B cell (primary cell): ENCODE measurements around the gene GNS. TPM values are rescaled to one million over a fixed set of nuclear protein-coding genes. Genes with fewer than 3 reads are reported as not detected.

Experiments used
- ATAC-seq: fragments of 200-7000 bp; cut with Tn5 transposase; one replicate; pipeline ENCODE4 v1.10.0; 2021; ENCODE audit warnings: low read depth, mild to moderate bottlenecking, moderate number of reproducible peaks, moderate library complexity
- CTCF ChIA-PET: fragments of 350-600 bp; sonication (Branson Sonifier 250); formaldehyde crosslinking; loops from one replicate; lab custom pipeline; 2021; ENCODE audit warnings: antibody characterized with exemption, inconsistent platforms; lab: Charles Lee
- POLR2A ChIA-PET: fragments of 350-600 bp; sonication (Branson Sonifier 250); formaldehyde crosslinking; loops from one replicate; lab custom pipeline; 2021; ENCODE audit warnings: antibody characterized with exemption; lab: Charles Lee
- DNase-seq: peaks from one replicate; pipeline ENCODE4 v3.0.0; 2013
- H2AFZ ChIP-seq: 2 replicates; pipeline ENCODE4 v1.6.1; 2012; ENCODE audit warnings: mild to moderate bottlenecking, low read depth, low read length; ENCODE audit not compliant: insufficient read depth, poor library complexity, severe bottlenecking
- H3K27ac ChIP-seq, 2 donors: 1 replicate in 1 of 2; 2 replicates in 1 of 2; pipeline ENCODE4 v1.5.1; 2012 to 2013; ENCODE audit warnings: low read length in 2 of 2, mild to moderate bottlenecking in 2 of 2, moderate library complexity in 1 of 2
- H3K27me3 ChIP-seq, 4 experiments: fragments of 200-600 bp in 1 of 4; sonication (generic) in 1 of 4; replicated peaks in 1 of 4; 1 replicate in 2 of 4; 2 replicates in 2 of 4; pipeline versions ENCODE4 v1.6.1 to v1.7.0; 2013 to 2016; ENCODE audit warnings: low read length in 3 of 4, mild to moderate bottlenecking in 2 of 4, mixed read lengths in 1 of 4, moderate library complexity in 1 of 4; ENCODE audit not compliant: insufficient read depth in 4 of 4, control insufficient read depth in 3 of 4; ENCODE audit errors: control extremely low read depth in 1 of 4
- H3K36me3 ChIP-seq, 2 experiments: replicated peaks in 1 of 2; 1 replicate in 1 of 2; 2 replicates in 1 of 2; pipeline versions ENCODE4 v1.6.1 to v1.7.1; 2013; ENCODE audit warnings: low read length in 1 of 2; ENCODE audit not compliant: insufficient read depth in 2 of 2, control insufficient read depth in 1 of 2; ENCODE audit errors: control extremely low read depth in 1 of 2, extremely low read depth in 1 of 2
- H3K4me1 ChIP-seq, 2 donors: fragments of 200-600 bp in 1 of 2; sonication (generic) in 1 of 2; 1 replicate in 1 of 2; 2 replicates in 1 of 2; pipeline versions ENCODE4 v1.5.1 to v1.6.1; 2013 to 2017; ENCODE audit warnings: low read length in 2 of 2; ENCODE audit not compliant: control insufficient read depth in 2 of 2, insufficient read depth in 2 of 2
- H3K4me2 ChIP-seq: replicated peaks from 2 replicates; pipeline ENCODE3; 2012; ENCODE audit warnings: mild to moderate bottlenecking, low read depth, low read length; ENCODE audit not compliant: poor library complexity, severe bottlenecking
- H3K4me3 ChIP-seq, 5 experiments: fragments of 200-600 bp in 1 of 5; sonication (generic) in 1 of 5; 1 replicate in 3 of 5; 2 replicates in 2 of 5; pipeline versions ENCODE4 v1.5.1 to v1.7.0; 2011 to 2016; ENCODE audit warnings: low read length in 4 of 5, mild to moderate bottlenecking in 4 of 5, low read depth in 2 of 5, control low read depth in 1 of 5, moderate library complexity in 1 of 5; ENCODE audit not compliant: insufficient read depth in 1 of 5; ENCODE audit errors: control extremely low read depth in 1 of 5, extremely low read depth in 1 of 5
- H3K79me2 ChIP-seq: fragments of 200-600 bp; sonication (generic); one replicate; pipeline ENCODE4 v1.6.0; 2016; ENCODE audit warnings: low read length; ENCODE audit not compliant: control insufficient read depth, insufficient read depth
- H3K9ac ChIP-seq: fragments of 200-600 bp; sonication (generic); 2 replicates; pipeline ENCODE4 v1.6.1; 2017; ENCODE audit warnings: mild to moderate bottlenecking, low read length, moderate library complexity
- H3K9me3 ChIP-seq, 3 donors: one replicate each; pipeline versions ENCODE4 v1.6.1 to v1.7.1; 2013; ENCODE audit warnings: low read length in 2 of 3; ENCODE audit not compliant: control insufficient read depth in 2 of 3, insufficient read depth in 1 of 3; ENCODE audit errors: control extremely low read depth in 1 of 3
- H4K20me1 ChIP-seq: 2 replicates; pipeline ENCODE4 v1.6.0; 2012; ENCODE audit warnings: mild to moderate bottlenecking, low read length; ENCODE audit not compliant: insufficient read depth, control insufficient read depth, poor library complexity, severe bottlenecking
- H3K27ac Mint-ChIP-seq: one replicate; pipeline ENCODE4 v1.8.0; 2021; ENCODE audit warnings: mixed read lengths
- H3K27me3 Mint-ChIP-seq: one replicate; pipeline ENCODE4 v1.8.0; 2021; ENCODE audit warnings: mixed read lengths
- H3K4me1 Mint-ChIP-seq: one replicate; pipeline ENCODE4 v1.8.0; 2021; ENCODE audit warnings: mixed read lengths
- H3K4me3 Mint-ChIP-seq: one replicate; pipeline ENCODE4 v1.8.0; 2021; ENCODE audit warnings: mixed read lengths
- H3K9me3 Mint-ChIP-seq: one replicate; pipeline ENCODE4 v1.8.0; 2022; ENCODE audit warnings: mixed read lengths; ENCODE audit not compliant: insufficient read depth
- EZH2 ChIP-seq: IDR thresholded peaks from 2 replicates; pipeline ENCODE4 v1.6.1; 2012; ENCODE audit warnings: borderline replicate concordance, low read depth, mild to moderate bottlenecking, moderate library complexity, low read length; ENCODE audit not compliant: insufficient read depth, poor library complexity, severe bottlenecking
- WGBS: methylation state at CpG from one replicate; pipeline ENCODE4 v1.1.5; 2013; ENCODE audit warnings: missing lambda C conversion rate; ENCODE audit not compliant: insufficient coverage; 5-methylcytosine and 5-hydroxymethylcytosine counted together
- intact Hi-C: fragments of 100-400 bp; cut with micrococcal nuclease; formaldehyde crosslinking; loops from one replicate; pipeline ENCODE4 v1.10.0; 2022
- polyA plus RNA-seq: library from polyadenylated mRNA; depleted of rRNA; stranded (reverse); fragments of >200 nt; gene quantifications from 2 replicates; pipeline ENCODE4 v1.2.3, GENCODE V29; 2012
- total RNA-seq, 2 donors: library from RNA; stranded (reverse); fragments of 120-200 nt in 1 of 2; gene quantifications; 1 replicate in 1 of 2; 2 replicates in 1 of 2; pipeline versions ENCODE4 v1.2.3 to v1.2.4, GENCODE V29; 2013 to 2022
- TF ChIP-seq, protein P1 (sequence below): fragments of 200-600 bp; IDR thresholded peaks from one replicate; pipeline ENCODE4 v1.8.0; 2022; ENCODE audit warnings: antibody characterized with exemption, mild to moderate bottlenecking

GNS gene
- total and polyA plus RNA-seq, 2 donors (not counting 1 experiment from before 2014, with no cell fraction given) = 7.0 to 26.7 TPM

DNA sequence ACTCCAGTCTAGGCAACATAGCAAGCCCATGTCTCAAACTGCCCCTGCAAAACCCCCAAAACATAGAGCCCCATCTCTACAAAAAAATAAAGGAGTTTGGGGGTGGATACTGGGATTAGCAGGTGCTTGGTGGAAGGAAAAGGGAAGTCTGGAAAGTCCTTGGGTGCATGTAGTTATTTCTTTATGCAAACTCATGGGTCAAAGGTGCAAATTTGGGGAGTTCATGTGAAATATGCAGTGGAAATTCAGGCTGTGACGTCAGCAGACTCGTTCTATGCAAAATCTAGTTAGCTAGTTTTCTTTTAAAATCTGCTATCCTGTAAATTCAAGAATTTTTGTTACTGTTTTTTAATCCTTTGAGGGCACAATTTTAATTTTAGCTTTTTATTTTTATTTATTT is 51.3 kb downstream of the GNS start:
- ChIA-PET CTCF (interaction anchor here (6.3 kb wide), 1 partner anchor 11 kb away, joined by 30 read pairs; no protein-coding TSS in a partner anchor), POLR2A (no interaction called here)
- peaks cover 0 to under 1% of the 10 kb centered on the region in 2 experiments for H3K36me3 ChIP-seq
- H4K20me1 ChIP-seq = no peaks in the 10 kb centered on the region
- no peaks in the 10 kb centered on the region for H3K9me3 ChIP-seq
- Mint-ChIP-seq H3K27me3 (no peaks in the 10 kb centered on the region), H3K27ac (no peak overlapping the region), H3K4me1 (no peaks in the 10 kb centered on the region), H3K9me3 (no peaks in the 10 kb centered on the region), H3K4me3 (no peak overlapping the region)
- TF ChIP-seq EZH2 = no peak
- TF ChIP-seq, protein P1, sequence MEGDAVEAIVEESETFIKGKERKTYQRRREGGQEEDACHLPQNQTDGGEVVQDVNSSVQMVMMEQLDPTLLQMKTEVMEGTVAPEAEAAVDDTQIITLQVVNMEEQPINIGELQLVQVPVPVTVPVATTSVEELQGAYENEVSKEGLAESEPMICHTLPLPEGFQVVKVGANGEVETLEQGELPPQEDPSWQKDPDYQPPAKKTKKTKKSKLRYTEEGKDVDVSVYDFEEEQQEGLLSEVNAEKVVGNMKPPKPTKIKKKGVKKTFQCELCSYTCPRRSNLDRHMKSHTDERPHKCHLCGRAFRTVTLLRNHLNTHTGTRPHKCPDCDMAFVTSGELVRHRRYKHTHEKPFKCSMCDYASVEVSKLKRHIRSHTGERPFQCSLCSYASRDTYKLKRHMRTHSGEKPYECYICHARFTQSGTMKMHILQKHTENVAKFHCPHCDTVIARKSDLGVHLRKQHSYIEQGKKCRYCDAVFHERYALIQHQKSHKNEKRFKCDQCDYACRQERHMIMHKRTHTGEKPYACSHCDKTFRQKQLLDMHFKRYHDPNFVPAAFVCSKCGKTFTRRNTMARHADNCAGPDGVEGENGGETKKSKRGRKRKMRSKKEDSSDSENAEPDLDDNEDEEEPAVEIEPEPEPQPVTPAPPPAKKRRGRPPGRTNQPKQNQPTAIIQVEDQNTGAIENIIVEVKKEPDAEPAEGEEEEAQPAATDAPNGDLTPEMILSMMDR = no peak
- no peak overlapping the region for H2AFZ ChIP-seq
- no peak for DNase-seq
- WGBS = no CpG with 5 or more reads among the region's 2 CpGs
- intact Hi-C loops = no loop called here
- H3K27ac ChIP-seq = no peak overlapping the region
- no peak overlapping the region for H3K9ac ChIP-seq
- H3K79me2 ChIP-seq = no peaks in the 10 kb centered on the region
- ATAC-seq = no peak
- H3K4me3 ChIP-seq = no peak overlapping the region
- H3K4me2 ChIP-seq = no peak overlapping the region
- H3K4me1 ChIP-seq = no peaks in the 10 kb centered on the region
- no peaks in the 10 kb centered on the region for H3K27me3 ChIP-seq

DNA sequence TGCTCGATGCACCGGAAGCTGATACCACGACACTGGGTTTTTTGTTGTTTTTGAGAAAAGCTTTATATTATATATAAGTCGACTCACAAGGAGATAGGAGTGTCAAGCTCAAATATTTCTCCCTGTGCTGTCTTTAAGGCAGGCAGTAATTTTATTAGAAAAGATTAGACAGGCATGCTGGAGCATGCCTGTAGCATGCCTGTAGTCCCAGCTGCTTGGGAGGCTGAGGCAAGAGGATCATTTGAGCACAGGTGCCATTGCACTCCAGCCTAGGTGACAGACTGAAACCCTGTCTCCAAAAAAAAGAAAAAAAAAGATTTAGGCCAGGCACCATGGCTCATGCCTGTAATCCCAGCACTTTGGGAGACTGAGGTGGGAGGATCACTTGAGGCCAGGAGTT is 51.8 kb downstream of the GNS start:
- no CpG with 5 or more reads among the region's 4 CpGs for WGBS
- POLR2A ChIA-PET = no interaction called here
- no peaks in the 10 kb centered on the region for H3K36me3 ChIP-seq
- no peaks in the 10 kb centered on the region for H3K4me1 ChIP-seq
- H3K9me3 ChIP-seq = no peaks in the 10 kb centered on the region
- H3K4me1 Mint-ChIP-seq = no peaks in the 10 kb centered on the region
- no peak overlapping the region for H3K4me2 ChIP-seq
- H4K20me1 ChIP-seq = no peaks in the 10 kb centered on the region
- H2AFZ ChIP-seq = no peak overlapping the region
- H3K27me3 ChIP-seq = no peaks in the 10 kb centered on the region
- no peaks in the 10 kb centered on the region for H3K9me3 Mint-ChIP-seq
- no peak for ATAC-seq
- no peak overlapping the region for H3K4me3 ChIP-seq
- TF ChIP-seq EZH2 = no peak
- TF ChIP-seq, protein P1 = no peak
- H3K4me3 Mint-ChIP-seq = no peak overlapping the region
- H3K9ac ChIP-seq = no peak overlapping the region
- no peak for DNase-seq
- H3K27ac Mint-ChIP-seq = no peak overlapping the region
- CTCF ChIA-PET = interaction anchor here (0.8 to 6.3 kb wide), 4 partner anchors 10 to 159 kb away, joined by 3 to 30 read pairs (median 6); no protein-coding TSS in a partner anchor
- H3K79me2 ChIP-seq = no peaks in the 10 kb centered on the region
- H3K27ac ChIP-seq = no peak overlapping the region
- H3K27me3 Mint-ChIP-seq = no peaks in the 10 kb centered on the region
- intact Hi-C loops = no loop called here
